HEK293 (cell line): Measurements from ENCODE around the gene ZNF576.

ENCODE experiments used
- CTCF ChIA-PET: fragments of 350-600 bp; formaldehyde crosslinking; extraction: SDS; loops from one replicate; lab custom pipeline; 2021; ENCODE audit warnings: antibody characterized with exemption; lab: Yijun Ruan, JAX
- POLR2A ChIA-PET: fragments of 300-600 bp; formaldehyde crosslinking; extraction: SDS; loops from one replicate; lab custom pipeline; 2020; ENCODE audit warnings: antibody characterized with exemption, inconsistent platforms; lab: Yijun Ruan, JAX
- H3K27ac ChIP-seq: fragments of 200-500 bp; sonication (Bioruptor generic); 2 replicates; pipeline ENCODE4 v1.5.1; 2014; ENCODE audit warnings: low read depth, low read length, control low read depth, inconsistent platforms; ENCODE audit errors: extremely low read depth
- H3K36me3 ChIP-seq, 2 experiments: fragments of 200-500 bp in 1 of 2; sonication (Bioruptor generic) in 1 of 2; 1 replicate in 1 of 2; 2 replicates in 1 of 2; pipeline ENCODE4 v1.5.1; 2014 to 2017; ENCODE audit warnings: inconsistent platforms in 2 of 2, low read length in 2 of 2; ENCODE audit not compliant: control insufficient read depth in 2 of 2, insufficient read depth in 1 of 2
- H3K4me1 ChIP-seq: fragments of 200-500 bp; sonication (Bioruptor generic); 2 replicates; pipeline ENCODE4 v1.5.1; 2014; ENCODE audit warnings: mild to moderate bottlenecking, low read length, inconsistent platforms; ENCODE audit not compliant: control insufficient read depth, insufficient read depth
- H3K4me3 ChIP-seq: 2 replicates; pipeline ENCODE4 v1.5.1; 2011; ENCODE audit warnings: low read depth, mild to moderate bottlenecking, control low read depth, low read length, moderate library complexity
- H3K9me3 ChIP-seq: fragments of 200-500 bp; sonication (Bioruptor generic); 2 replicates; pipeline ENCODE4 v1.5.1; 2014; ENCODE audit warnings: low read depth, low read length, inconsistent platforms; ENCODE audit not compliant: control insufficient read depth, insufficient read depth
- SP3 ChIP-seq: fragments of 450-650 bp; formaldehyde crosslinking; IDR thresholded peaks from 2 replicates; pipeline ENCODE4 v1.5.1; 2016; ENCODE audit warnings: missing biosample characterization, missing genetic modification characterization
- WT1 ChIP-seq: fragments of 450-650 bp; formaldehyde crosslinking; IDR thresholded peaks from 2 replicates; pipeline ENCODE4 v1.5.1; 2016; ENCODE audit warnings: missing biosample characterization, missing genetic modification characterization
- ZFP69B ChIP-seq: fragments of 450-650 bp; formaldehyde crosslinking; IDR thresholded peaks from 2 replicates; pipeline ENCODE4 v1.5.1; 2016; ENCODE audit warnings: missing biosample characterization, missing genetic modification characterization
- ZIC2 ChIP-seq: fragments of 450-650 bp; formaldehyde crosslinking; IDR thresholded peaks from 2 replicates; pipeline ENCODE4 v1.5.1; 2016; ENCODE audit warnings: missing biosample characterization, missing genetic modification characterization
- ZNF202 ChIP-seq: fragments of 450-650 bp; formaldehyde crosslinking; IDR thresholded peaks from 2 replicates; pipeline ENCODE4 v1.5.1; 2016; ENCODE audit warnings: missing biosample characterization, missing genetic modification characterization, borderline replicate concordance
- ZNF391 ChIP-seq: fragments of 450-650 bp; formaldehyde crosslinking; IDR thresholded peaks from 2 replicates; pipeline ENCODE4 v1.5.1; 2016; ENCODE audit warnings: low read depth, missing biosample characterization, missing genetic modification characterization, borderline replicate concordance
- ZNF473 ChIP-seq: fragments of 450-650 bp; formaldehyde crosslinking; IDR thresholded peaks from 2 replicates; pipeline ENCODE4 v1.5.1; 2017; ENCODE audit warnings: missing biosample characterization, missing genetic modification characterization
- ZNF621 ChIP-seq: fragments of 450-650 bp; formaldehyde crosslinking; IDR thresholded peaks from 2 replicates; pipeline ENCODE4 v1.5.1; 2017; ENCODE audit warnings: missing biosample characterization, missing genetic modification characterization
- ZNF701 ChIP-seq: fragments of 450-650 bp; formaldehyde crosslinking; IDR thresholded peaks from 2 replicates; pipeline ENCODE4 v1.5.1; 2016; ENCODE audit warnings: missing biosample characterization, missing genetic modification characterization
- TF ChIP-seq, protein P1 (sequence below): fragments of 450-650 bp; formaldehyde crosslinking; IDR thresholded peaks from 2 replicates; pipeline ENCODE4 v1.5.1; 2016; ENCODE audit warnings: missing biosample characterization, missing genetic modification characterization
- TF ChIP-seq, protein P2 (sequence below): fragments of 450-650 bp; formaldehyde crosslinking; IDR thresholded peaks from 2 replicates; pipeline ENCODE4 v1.5.1; 2016; ENCODE audit warnings: missing biosample characterization, missing genetic modification characterization
- TF ChIP-seq, protein P3 (sequence below): fragments of 450-650 bp; formaldehyde crosslinking; IDR thresholded peaks from 2 replicates; pipeline ENCODE4 v1.5.1; 2016; ENCODE audit warnings: missing biosample characterization, missing genetic modification characterization
- TF ChIP-seq, protein P4 (sequence below): sonication (generic); formaldehyde crosslinking; IDR thresholded peaks from 2 replicates; pipeline ENCODE4 v1.8.1; 2022; ENCODE audit warnings: mild to moderate bottlenecking, moderate library complexity, missing genetic modification reagents
- TF ChIP-seq, protein P5 (sequence below): fragments of 450-650 bp; formaldehyde crosslinking; IDR thresholded peaks from 2 replicates; pipeline ENCODE4 v1.5.1; 2016; ENCODE audit warnings: missing biosample characterization, missing genetic modification characterization
- TF ChIP-seq, protein P6 (sequence below): fragments of 450-650 bp; formaldehyde crosslinking; IDR thresholded peaks from 2 replicates; pipeline ENCODE4 v1.5.1; 2016; ENCODE audit warnings: missing biosample characterization, missing genetic modification characterization

Gene ZNF576

DNA sequence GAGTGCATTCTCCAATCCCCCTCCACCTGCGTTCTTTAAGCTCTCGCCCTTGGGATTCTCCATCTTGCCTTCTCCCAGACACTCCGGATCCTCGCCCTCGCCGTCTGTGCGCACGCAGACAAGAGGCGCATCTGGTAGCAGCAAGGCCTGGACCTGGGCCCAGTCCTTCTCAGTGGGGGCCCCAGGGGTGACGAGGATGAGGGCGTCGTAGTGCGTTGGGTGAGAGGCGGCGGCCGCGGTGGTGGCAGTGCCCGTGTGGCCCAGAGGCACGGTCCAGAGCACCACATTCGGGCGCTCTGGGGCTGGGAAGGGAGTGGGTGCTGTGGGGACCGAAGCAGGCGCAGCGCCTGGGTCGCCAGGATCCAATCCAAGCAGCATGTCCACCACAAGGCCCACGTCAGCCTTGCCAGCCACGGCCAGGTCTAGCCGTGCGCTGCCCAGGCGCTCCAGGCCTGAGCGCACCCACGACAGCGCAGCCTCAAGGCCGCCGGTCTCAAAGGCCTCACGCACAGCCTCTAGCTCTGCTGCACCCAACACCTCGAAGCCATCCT is 3.5 kb upstream of the ZNF576 start (continued):
- TF ChIP-seq, protein P1, sequence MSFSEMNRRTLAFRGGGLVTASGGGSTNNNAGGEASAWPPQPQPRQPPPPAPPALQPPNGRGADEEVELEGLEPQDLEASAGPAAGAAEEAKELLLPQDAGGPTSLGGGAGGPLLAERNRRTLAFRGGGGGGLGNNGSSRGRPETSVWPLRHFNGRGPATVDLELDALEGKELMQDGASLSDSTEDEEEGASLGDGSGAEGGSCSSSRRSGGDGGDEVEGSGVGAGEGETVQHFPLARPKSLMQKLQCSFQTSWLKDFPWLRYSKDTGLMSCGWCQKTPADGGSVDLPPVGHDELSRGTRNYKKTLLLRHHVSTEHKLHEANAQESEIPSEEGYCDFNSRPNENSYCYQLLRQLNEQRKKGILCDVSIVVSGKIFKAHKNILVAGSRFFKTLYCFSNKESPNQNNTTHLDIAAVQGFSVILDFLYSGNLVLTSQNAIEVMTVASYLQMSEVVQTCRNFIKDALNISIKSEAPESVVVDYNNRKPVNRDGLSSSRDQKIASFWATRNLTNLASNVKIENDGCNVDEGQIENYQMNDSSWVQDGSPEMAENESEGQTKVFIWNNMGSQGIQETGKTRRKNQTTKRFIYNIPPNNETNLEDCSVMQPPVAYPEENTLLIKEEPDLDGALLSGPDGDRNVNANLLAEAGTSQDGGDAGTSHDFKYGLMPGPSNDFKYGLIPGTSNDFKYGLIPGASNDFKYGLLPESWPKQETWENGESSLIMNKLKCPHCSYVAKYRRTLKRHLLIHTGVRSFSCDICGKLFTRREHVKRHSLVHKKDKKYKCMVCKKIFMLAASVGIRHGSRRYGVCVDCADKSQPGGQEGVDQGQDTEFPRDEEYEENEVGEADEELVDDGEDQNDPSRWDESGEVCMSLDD (tag by site-specific recombination): no peak
- no peak for TF ChIP-seq ZIC2
- TF ChIP-seq ZNF391: no peak
- TF ChIP-seq, protein P2, sequence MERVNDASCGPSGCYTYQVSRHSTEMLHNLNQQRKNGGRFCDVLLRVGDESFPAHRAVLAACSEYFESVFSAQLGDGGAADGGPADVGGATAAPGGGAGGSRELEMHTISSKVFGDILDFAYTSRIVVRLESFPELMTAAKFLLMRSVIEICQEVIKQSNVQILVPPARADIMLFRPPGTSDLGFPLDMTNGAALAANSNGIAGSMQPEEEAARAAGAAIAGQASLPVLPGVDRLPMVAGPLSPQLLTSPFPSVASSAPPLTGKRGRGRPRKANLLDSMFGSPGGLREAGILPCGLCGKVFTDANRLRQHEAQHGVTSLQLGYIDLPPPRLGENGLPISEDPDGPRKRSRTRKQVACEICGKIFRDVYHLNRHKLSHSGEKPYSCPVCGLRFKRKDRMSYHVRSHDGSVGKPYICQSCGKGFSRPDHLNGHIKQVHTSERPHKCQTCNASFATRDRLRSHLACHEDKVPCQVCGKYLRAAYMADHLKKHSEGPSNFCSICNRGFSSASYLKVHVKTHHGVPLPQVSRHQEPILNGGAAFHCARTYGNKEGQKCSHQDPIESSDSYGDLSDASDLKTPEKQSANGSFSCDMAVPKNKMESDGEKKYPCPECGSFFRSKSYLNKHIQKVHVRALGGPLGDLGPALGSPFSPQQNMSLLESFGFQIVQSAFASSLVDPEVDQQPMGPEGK (tag by site-specific recombination): no peak
- TF ChIP-seq WT1 (tag by site-specific recombination): no peak
- TF ChIP-seq ZNF621 (tag by site-specific recombination): no peak

DNA sequence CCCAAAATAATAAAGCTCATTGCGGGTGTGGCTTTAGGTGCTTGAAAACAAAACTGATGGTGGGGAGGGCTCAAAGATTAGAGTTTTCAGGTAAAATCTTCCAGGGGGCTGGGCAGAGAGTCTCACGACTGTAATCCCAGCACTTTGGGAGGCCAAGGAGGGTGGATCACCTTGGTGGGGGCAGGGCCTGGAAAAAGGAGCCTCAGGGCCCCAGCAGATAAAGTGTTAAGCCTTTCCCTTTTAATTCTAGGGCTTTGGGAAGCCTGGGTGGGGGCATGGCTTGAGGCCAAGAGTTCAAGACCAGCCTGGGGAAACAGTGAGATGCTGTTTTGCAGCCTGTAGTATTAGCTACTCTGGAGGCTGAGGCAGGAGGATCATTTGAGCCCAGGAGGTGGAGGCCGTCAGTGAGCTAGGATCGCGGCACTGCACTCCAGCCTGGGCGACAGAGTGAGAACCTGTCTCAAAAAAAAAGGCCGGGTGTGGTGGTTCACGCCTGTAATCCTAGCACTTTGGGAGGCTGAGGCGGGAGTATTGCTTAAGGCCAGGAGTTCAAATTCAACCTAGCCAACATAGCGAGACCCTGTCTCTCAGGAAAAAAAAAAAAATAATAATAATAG is 2.2 kb upstream of the ZNF576 start:
- H3K4me3 ChIP-seq: no peak overlapping the region
- peak overlapping the region; percentile 34; the same call in 1 of the 2 replicates for H3K27ac ChIP-seq

More for the DNA sequence above, 2.2 kb upstream of the ZNF576 start:
- no peaks in the 10 kb centered on the region for H3K9me3 ChIP-seq
- peaks cover 24% of the 10 kb centered on the region for H3K4me1 ChIP-seq
- ChIA-PET CTCF (interaction anchor here (0.5 to 6.1 kb wide), 61 partner anchors 7 to 1927 kb away, joined by 3 to 91 read pairs (median 5); partner anchors contain the start of genes ETHE1, PLAUR, XRCC1 and ZNF224), POLR2A (interaction anchor here (0.6 to 4.1 kb wide), 14 partner anchors 9 to 161 kb away, joined by 3 to 49 read pairs (median 4); partner anchors contain the start of genes PINLYP, SMG9, XRCC1 and ZNF428)
- H3K36me3 ChIP-seq: peaks cover 52 to 67% of the 10 kb centered on the region in 2 experiments
- TF ChIP-seq, protein P3, sequence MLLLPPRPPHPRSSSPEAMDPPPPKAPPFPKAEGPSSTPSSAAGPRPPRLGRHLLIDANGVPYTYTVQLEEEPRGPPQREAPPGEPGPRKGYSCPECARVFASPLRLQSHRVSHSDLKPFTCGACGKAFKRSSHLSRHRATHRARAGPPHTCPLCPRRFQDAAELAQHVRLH (tag by site-specific recombination): 0 out of 2 replicates have a peak, but pooled peaks have one; percentile 21
- TF ChIP-seq, protein P4, sequence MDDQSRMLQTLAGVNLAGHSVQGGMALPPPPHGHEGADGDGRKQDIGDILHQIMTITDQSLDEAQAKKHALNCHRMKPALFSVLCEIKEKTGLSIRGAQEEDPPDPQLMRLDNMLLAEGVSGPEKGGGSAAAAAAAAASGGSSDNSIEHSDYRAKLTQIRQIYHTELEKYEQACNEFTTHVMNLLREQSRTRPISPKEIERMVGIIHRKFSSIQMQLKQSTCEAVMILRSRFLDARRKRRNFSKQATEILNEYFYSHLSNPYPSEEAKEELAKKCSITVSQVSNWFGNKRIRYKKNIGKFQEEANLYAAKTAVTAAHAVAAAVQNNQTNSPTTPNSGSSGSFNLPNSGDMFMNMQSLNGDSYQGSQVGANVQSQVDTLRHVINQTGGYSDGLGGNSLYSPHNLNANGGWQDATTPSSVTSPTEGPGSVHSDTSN (CRISPR knock-in tag): no peak
- TF ChIP-seq, protein P5, sequence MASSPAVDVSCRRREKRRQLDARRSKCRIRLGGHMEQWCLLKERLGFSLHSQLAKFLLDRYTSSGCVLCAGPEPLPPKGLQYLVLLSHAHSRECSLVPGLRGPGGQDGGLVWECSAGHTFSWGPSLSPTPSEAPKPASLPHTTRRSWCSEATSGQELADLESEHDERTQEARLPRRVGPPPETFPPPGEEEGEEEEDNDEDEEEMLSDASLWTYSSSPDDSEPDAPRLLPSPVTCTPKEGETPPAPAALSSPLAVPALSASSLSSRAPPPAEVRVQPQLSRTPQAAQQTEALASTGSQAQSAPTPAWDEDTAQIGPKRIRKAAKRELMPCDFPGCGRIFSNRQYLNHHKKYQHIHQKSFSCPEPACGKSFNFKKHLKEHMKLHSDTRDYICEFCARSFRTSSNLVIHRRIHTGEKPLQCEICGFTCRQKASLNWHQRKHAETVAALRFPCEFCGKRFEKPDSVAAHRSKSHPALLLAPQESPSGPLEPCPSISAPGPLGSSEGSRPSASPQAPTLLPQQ (tag by site-specific recombination): peak; percentile 91
- 0 out of 2 replicates have a peak, but pooled peaks have one; percentile 62 for TF ChIP-seq ZFP69B
- no peak for TF ChIP-seq ZNF202
- TF ChIP-seq ZNF473 (tag by site-specific recombination): no peak
- TF ChIP-seq ZNF701 (tag by site-specific recombination): no peak
- TF ChIP-seq, protein P6, sequence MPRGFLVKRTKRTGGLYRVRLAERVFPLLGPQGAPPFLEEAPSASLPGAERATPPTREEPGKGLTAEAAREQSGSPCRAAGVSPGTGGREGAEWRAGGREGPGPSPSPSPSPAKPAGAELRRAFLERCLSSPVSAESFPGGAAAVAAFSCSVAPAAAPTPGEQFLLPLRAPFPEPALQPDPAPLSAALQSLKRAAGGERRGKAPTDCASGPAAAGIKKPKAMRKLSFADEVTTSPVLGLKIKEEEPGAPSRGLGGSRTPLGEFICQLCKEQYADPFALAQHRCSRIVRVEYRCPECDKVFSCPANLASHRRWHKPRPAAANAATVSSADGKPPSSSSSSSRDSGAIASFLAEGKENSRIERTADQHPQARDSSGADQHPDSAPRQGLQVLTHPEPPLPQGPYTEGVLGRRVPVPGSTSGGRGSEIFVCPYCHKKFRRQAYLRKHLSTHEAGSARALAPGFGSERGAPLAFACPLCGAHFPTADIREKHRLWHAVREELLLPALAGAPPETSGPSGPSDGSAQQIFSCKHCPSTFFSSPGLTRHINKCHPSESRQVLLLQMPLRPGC (tag by site-specific recombination): no peak
- no peak for TF ChIP-seq SP3 (tag by site-specific recombination)
